Transverse colon (tissue), 3 donors: ENCODE measurements around the gene CASP12.

Experiments
- CTCF ChIP-seq, 5 experiments: fragments of 200-600 bp in 3 of 5; fragments of 450-650 bp in 2 of 5; sonication (generic) in 3 of 5; IDR thresholded peaks; 1 replicate in 2 of 5; 2 replicates in 3 of 5; pipeline ENCODE4 v1.5.1; 2016 to 2017; ENCODE audit warnings: antibody characterized with exemption in 5 of 5, inconsistent platforms in 3 of 5, mild to moderate bottlenecking in 2 of 5, moderate library complexity in 1 of 5
- EP300 ChIP-seq: sonication (generic); formaldehyde crosslinking; IDR thresholded peaks from one replicate; pipeline ENCODE4 v1.6.1; 2017; ENCODE audit warnings: antibody characterized with exemption, low read depth
- POLR2A ChIP-seq: fragments of 450-650 bp; IDR thresholded peaks from one replicate; pipeline ENCODE4 v1.6.1; 2016; ENCODE audit warnings: antibody characterized with exemption, mild to moderate bottlenecking, moderate library complexity

GRCh38 chr11:104876861-104877431, 21.3 kb downstream of the CASP12 start:
- TF ChIP-seq CTCF (IDR thresholded peaks at IDR 0.05), result no peak
- no peak for TF ChIP-seq EP300
- no peak for TF ChIP-seq POLR2A
